ENCODE measurements around the gene TANGO6.

TANGO6 gene

DNA sequence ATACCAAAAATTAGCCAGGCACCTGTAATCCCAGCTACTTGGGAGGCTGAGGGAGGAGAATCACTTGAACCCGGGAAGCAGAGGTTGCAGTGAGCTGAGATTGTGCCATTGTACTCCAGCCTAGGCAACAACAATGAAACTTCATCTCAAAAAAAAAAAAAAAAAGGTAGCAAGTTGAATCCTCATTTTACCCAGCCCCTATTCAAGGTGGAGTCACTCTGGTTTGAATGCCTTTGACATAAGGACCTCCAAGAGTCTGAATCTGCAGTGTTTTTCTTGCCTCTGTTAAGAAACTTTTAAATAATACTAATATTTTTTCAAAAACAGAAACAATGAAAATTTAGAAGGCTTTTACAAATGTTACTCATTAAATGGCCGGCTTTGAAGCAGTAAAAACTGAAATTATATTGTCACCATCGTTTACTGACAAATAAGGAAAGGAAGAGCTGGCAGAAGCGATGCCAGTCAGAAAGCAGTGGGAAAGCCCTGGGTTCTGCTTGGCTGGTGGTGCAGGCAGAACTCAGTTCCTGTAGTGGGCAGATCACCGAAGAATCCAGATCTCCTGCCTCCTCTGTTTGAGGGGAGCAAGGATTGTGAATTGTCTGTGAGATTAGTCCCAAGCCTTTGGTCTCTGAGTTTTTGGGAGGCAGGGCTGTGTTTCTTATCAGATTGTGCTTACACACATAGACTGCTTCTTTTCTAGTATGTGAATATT, 162.5 kb downstream of the TANGO6 start:
- Histone ChIP-seq H3K27me3 (ENCODE audit: control insufficient read depth in 1 of 2, insufficient read depth in 2 of 2, low read length in 2 of 2) (no peaks in the 10 kb centered on the region), H3K9me3 (ENCODE audit: control insufficient read depth in 2 of 2, low read length in 2 of 2) (no peaks in the 10 kb centered on the region), H3K4me1 (ENCODE audit: control insufficient read depth, insufficient read depth, low read length) (no peaks in the 10 kb centered on the region), H3K9ac (ENCODE audit: low read length in 2 of 2) (no peak overlapping the region), H3K27ac (ENCODE audit: low read length) (no peak overlapping the region), H3K36me3 (ENCODE audit: control insufficient read depth in 2 of 2, insufficient read depth in 2 of 2, low read length in 2 of 2) (no peaks in the 10 kb centered on the region), H3K4me3 (ENCODE audit: low read length in 2 of 2) (no peak overlapping the region)

DNA sequence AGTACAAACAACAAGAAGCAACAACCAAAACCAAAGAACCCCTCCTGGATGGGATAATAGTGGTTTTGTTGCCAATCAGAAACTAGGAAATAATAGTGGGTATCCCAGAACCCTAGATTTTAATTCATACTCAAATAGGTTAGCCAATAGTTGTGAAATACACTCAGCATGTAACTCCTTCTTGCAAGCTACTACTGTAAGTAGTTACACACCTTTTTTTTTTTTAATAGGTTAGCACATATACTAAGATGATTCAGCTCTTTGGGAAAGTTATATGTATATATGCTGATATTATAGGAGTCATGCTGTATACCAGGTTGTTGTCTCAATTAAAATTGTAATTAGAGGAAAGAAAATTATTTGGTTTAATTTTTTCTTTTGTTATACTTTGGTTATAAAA, 169.6 kb downstream of the TANGO6 start:
- no peaks in the 10 kb centered on the region for H3K9me3 ChIP-seq (ENCODE audit: control insufficient read depth in 2 of 2, low read length in 2 of 2)
- no peaks in the 10 kb centered on the region for H3K27me3 ChIP-seq (ENCODE audit: control insufficient read depth in 1 of 2, insufficient read depth in 2 of 2, low read length in 2 of 2)
- H3K27ac ChIP-seq (ENCODE audit: low read length), result no peak overlapping the region
- H3K36me3 ChIP-seq (ENCODE audit: control insufficient read depth in 2 of 2, insufficient read depth in 2 of 2, low read length in 2 of 2), result no peaks in the 10 kb centered on the region
- H3K9ac ChIP-seq (ENCODE audit: low read length in 2 of 2), result no peak overlapping the region
- H3K4me3 ChIP-seq (ENCODE audit: low read length in 2 of 2), result no peak overlapping the region
- no peaks in the 10 kb centered on the region for H3K4me1 ChIP-seq (ENCODE audit: control insufficient read depth, insufficient read depth, low read length)

DNA sequence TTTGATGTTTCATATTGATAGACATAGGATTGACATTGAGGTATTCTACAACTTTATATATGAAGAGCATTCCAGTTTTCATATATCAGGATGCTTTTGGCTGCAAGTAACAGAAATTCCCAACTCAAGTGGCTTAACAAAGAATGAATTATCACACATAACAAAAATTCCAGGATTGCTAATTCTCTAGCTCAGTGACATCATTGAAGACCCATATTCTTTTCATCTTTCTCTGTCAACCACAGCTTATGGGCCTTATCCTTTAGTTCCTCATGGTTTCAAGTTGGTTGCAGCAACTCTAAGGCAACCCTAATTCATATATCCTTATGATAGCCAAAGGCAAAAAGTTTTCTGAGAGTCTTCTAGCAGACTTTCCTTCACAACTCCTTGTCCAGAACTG, 170.7 kb downstream of the TANGO6 start:
- no peak overlapping the region for H3K27ac ChIP-seq (ENCODE audit: low read length)
- no peaks in the 10 kb centered on the region for H3K4me1 ChIP-seq (ENCODE audit: control insufficient read depth, insufficient read depth, low read length)
- no peak overlapping the region for H3K9ac ChIP-seq (ENCODE audit: low read length in 2 of 2)
- no peak overlapping the region for H3K4me3 ChIP-seq (ENCODE audit: low read length in 2 of 2)
- H3K36me3 ChIP-seq (ENCODE audit: control insufficient read depth in 2 of 2, insufficient read depth in 2 of 2, low read length in 2 of 2), result no peaks in the 10 kb centered on the region
- H3K27me3 ChIP-seq (ENCODE audit: control insufficient read depth in 1 of 2, insufficient read depth in 2 of 2, low read length in 2 of 2), result no peaks in the 10 kb centered on the region
- no peaks in the 10 kb centered on the region for H3K9me3 ChIP-seq (ENCODE audit: control insufficient read depth in 2 of 2, low read length in 2 of 2)

DNA sequence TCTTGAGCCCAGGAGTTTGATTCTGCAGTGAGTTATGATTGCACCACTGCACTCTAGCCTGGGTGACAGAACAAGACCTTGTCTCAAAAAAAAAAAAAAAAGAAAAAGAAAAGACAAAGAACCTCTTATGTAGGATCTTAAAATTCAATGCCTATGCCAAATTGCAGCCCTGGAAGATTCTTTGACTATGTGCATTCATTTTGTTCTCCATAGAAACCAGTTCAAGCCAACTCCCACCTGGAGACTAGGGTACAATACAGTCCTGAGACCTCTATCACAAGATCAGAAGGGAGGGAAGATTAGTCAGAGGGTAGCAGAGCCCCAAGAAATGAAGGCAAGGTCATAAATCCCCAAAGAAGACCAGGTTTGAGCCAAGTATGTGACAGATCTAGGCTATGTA, 171.5 kb downstream of the TANGO6 start:
- no peaks in the 10 kb centered on the region for H3K9me3 ChIP-seq (ENCODE audit: control insufficient read depth in 2 of 2, low read length in 2 of 2)
- no peaks in the 10 kb centered on the region for H3K36me3 ChIP-seq (ENCODE audit: control insufficient read depth in 2 of 2, insufficient read depth in 2 of 2, low read length in 2 of 2)
- H3K9ac ChIP-seq (ENCODE audit: low read length in 2 of 2), result no peak overlapping the region
- no peak overlapping the region for H3K4me3 ChIP-seq (ENCODE audit: low read length in 2 of 2)
- no peak overlapping the region for H3K27ac ChIP-seq (ENCODE audit: low read length)
- H3K4me1 ChIP-seq (ENCODE audit: control insufficient read depth, insufficient read depth, low read length), result no peaks in the 10 kb centered on the region
- no peaks in the 10 kb centered on the region for H3K27me3 ChIP-seq (ENCODE audit: control insufficient read depth in 1 of 2, insufficient read depth in 2 of 2, low read length in 2 of 2)

- H3K9me3 ChIP-seq (ENCODE audit: control insufficient read depth in 2 of 2, low read length in 2 of 2), result no peaks in the 10 kb centered on the region
- H3K4me3 ChIP-seq (ENCODE audit: low read length in 2 of 2), result no peak overlapping the region
- H3K36me3 ChIP-seq (ENCODE audit: control insufficient read depth in 2 of 2, insufficient read depth in 2 of 2, low read length in 2 of 2), result no peaks in the 10 kb centered on the region
- H3K27me3 ChIP-seq (ENCODE audit: control insufficient read depth in 1 of 2, insufficient read depth in 2 of 2, low read length in 2 of 2), result no peaks in the 10 kb centered on the region
- H3K27ac ChIP-seq (ENCODE audit: low read length), result no peak overlapping the region
- no peak overlapping the region for H3K9ac ChIP-seq (ENCODE audit: low read length in 2 of 2)
- H3K4me1 ChIP-seq (ENCODE audit: control insufficient read depth, insufficient read depth, low read length), result no peaks in the 10 kb centered on the region
Measured at GRCh38 chr16:69017036-69017783, 173.9 kb downstream of the TANGO6 start.

GRCh38 chr16:69019811-69020210, 176.5 kb downstream of the TANGO6 start:
- Histone ChIP-seq H3K4me1 (ENCODE audit: control insufficient read depth, insufficient read depth, low read length) (no peaks in the 10 kb centered on the region), H3K36me3 (ENCODE audit: control insufficient read depth in 2 of 2, insufficient read depth in 2 of 2, low read length in 2 of 2) (peaks cover 0 to 6% of the 10 kb centered on the region in 2 donors), H3K27me3 (ENCODE audit: control insufficient read depth in 1 of 2, insufficient read depth in 2 of 2, low read length in 2 of 2) (no peaks in the 10 kb centered on the region), H3K9me3 (ENCODE audit: control insufficient read depth in 2 of 2, low read length in 2 of 2) (no peaks in the 10 kb centered on the region), H3K27ac (ENCODE audit: low read length) (no peak overlapping the region), H3K4me3 (ENCODE audit: low read length in 2 of 2) (no peak overlapping the region), H3K9ac (ENCODE audit: low read length in 2 of 2) (no peak overlapping the region)

DNA sequence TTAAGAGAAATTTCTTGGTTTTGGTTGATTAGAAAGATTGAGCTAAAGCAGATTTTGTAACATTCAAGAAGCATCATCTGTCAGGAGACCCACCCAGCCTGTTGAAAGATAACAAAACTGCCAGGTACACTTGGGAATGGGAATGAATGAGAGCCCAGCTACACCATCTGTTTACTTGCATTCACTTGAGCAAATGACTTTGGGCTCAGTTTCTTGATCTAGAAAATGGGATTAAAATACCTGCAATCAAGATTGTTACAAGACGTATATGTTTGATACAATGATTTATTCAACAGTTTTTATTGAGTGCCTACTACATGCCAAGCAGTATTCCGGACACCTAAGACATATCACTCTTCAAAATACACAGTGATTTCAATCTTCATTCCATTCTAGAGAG, 185.8 kb downstream of the TANGO6 start:
- no peak overlapping the region for H3K27ac ChIP-seq (ENCODE audit: low read length)
- no peaks in the 10 kb centered on the region for H3K9me3 ChIP-seq (ENCODE audit: control insufficient read depth in 2 of 2, low read length in 2 of 2)
- no peaks in the 10 kb centered on the region for H3K27me3 ChIP-seq (ENCODE audit: control insufficient read depth in 1 of 2, insufficient read depth in 2 of 2, low read length in 2 of 2)
- H3K4me3 ChIP-seq (ENCODE audit: low read length in 2 of 2), result no peak overlapping the region
- no peaks in the 10 kb centered on the region for H3K4me1 ChIP-seq (ENCODE audit: control insufficient read depth, insufficient read depth, low read length)
- no peak overlapping the region for H3K9ac ChIP-seq (ENCODE audit: low read length in 2 of 2)
- peaks cover 1 to 10% of the 10 kb centered on the region in 2 donors for H3K36me3 ChIP-seq (ENCODE audit: control insufficient read depth in 2 of 2, insufficient read depth in 2 of 2, low read length in 2 of 2)

GRCh38 chr16:69031877-69032301, 188.6 kb downstream of the TANGO6 start:
- peaks cover 5 to 6% of the 10 kb centered on the region in 2 donors for H3K36me3 ChIP-seq (ENCODE audit: control insufficient read depth in 2 of 2, insufficient read depth in 2 of 2, low read length in 2 of 2)
- H3K9me3 ChIP-seq (ENCODE audit: control insufficient read depth in 2 of 2, low read length in 2 of 2), result no peaks in the 10 kb centered on the region
- no peak overlapping the region for H3K9ac ChIP-seq (ENCODE audit: low read length in 2 of 2)
- no peak overlapping the region for H3K27ac ChIP-seq (ENCODE audit: low read length)
- no peaks in the 10 kb centered on the region for H3K27me3 ChIP-seq (ENCODE audit: control insufficient read depth in 1 of 2, insufficient read depth in 2 of 2, low read length in 2 of 2)
- H3K4me1 ChIP-seq (ENCODE audit: control insufficient read depth, insufficient read depth, low read length), result no peaks in the 10 kb centered on the region
- H3K4me3 ChIP-seq (ENCODE audit: low read length in 2 of 2), result no peak overlapping the region

GRCh38 chr16:69033151-69033949, 190.0 kb downstream of the TANGO6 start:
- Histone ChIP-seq H3K9me3 (ENCODE audit: control insufficient read depth in 2 of 2, low read length in 2 of 2) (no peaks in the 10 kb centered on the region), H3K27me3 (ENCODE audit: control insufficient read depth in 1 of 2, insufficient read depth in 2 of 2, low read length in 2 of 2) (no peaks in the 10 kb centered on the region), H3K36me3 (ENCODE audit: control insufficient read depth in 2 of 2, insufficient read depth in 2 of 2, low read length in 2 of 2) (peaks cover 5 to 6% of the 10 kb centered on the region in 2 donors), H3K27ac (ENCODE audit: low read length) (no peak overlapping the region), H3K9ac (ENCODE audit: low read length in 2 of 2) (no peak overlapping the region), H3K4me1 (ENCODE audit: control insufficient read depth, insufficient read depth, low read length) (no peaks in the 10 kb centered on the region), H3K4me3 (ENCODE audit: low read length in 2 of 2) (no peak overlapping the region)

DNA sequence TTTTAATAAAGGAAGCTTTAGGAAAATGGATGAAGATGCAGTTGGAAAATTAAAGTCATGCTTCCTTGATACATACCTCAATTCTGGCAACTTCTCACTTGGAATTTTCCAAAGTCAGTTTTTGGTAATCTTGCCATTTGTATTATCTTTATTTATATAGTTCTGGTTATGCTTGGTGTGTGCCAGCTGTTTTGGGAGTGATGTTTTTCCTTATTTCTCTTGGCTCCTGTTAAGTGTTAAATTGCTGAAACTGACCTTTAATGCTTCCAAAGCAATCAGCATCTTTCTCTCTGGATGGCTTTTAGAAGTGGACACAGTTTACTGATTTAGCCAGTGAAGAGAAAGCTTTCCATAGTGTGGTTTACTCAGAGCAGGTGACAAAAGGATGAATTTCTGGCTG, 192.0 kb downstream of the TANGO6 start:
- Histone ChIP-seq H3K36me3 (ENCODE audit: control insufficient read depth in 2 of 2, insufficient read depth in 2 of 2, low read length in 2 of 2) (peaks cover 6 to 10% of the 10 kb centered on the region in 2 donors), H3K27ac (ENCODE audit: low read length) (no peak overlapping the region), H3K9me3 (ENCODE audit: control insufficient read depth in 2 of 2, low read length in 2 of 2) (no peaks in the 10 kb centered on the region), H3K4me3 (ENCODE audit: low read length in 2 of 2) (no peak overlapping the region), H3K9ac (ENCODE audit: low read length in 2 of 2) (no peak overlapping the region), H3K4me1 (ENCODE audit: control insufficient read depth, insufficient read depth, low read length) (no peaks in the 10 kb centered on the region), H3K27me3 (ENCODE audit: control insufficient read depth in 1 of 2, insufficient read depth in 2 of 2, low read length in 2 of 2) (no peaks in the 10 kb centered on the region)
